Activated T-cell treated with anti-CD3 and anti-CD28 coated beads, Interleukin-2, amount 50 U/mL, for 24 hours (primary cell): ENCODE measurements around the gene LENG9.
A peak's percentile ranks its signal among the peaks of the same experiment; 100 is the strongest.

Experiments
- DNase-seq: peaks from one replicate; pipeline ENCODE4 v3.0.0-alpha.2; 2020
- H3K27ac Mint-ChIP-seq: 2 replicates; pipeline ENCODE4 v1.8.0; 2020; ENCODE audit warnings: mild to moderate bottlenecking, mixed read lengths
- H3K27me3 Mint-ChIP-seq: 2 replicates; pipeline ENCODE4 v1.8.0; 2020; ENCODE audit warnings: mixed read lengths
- H3K36me3 Mint-ChIP-seq: 2 replicates; pipeline ENCODE4 v1.8.0; 2020; ENCODE audit warnings: low read depth, mixed read lengths
- H3K4me1 Mint-ChIP-seq: 2 replicates; pipeline ENCODE4 v1.8.0; 2020; ENCODE audit warnings: low read depth, mixed read lengths
- H3K4me3 Mint-ChIP-seq: 2 replicates; pipeline ENCODE4 v1.8.0; 2020; ENCODE audit warnings: mild to moderate bottlenecking, moderate library complexity, mixed read lengths
- H3K9me3 Mint-ChIP-seq: 2 replicates; pipeline ENCODE4 v1.8.0; 2020; ENCODE audit warnings: mixed read lengths

The LENG9 gene

DNA sequence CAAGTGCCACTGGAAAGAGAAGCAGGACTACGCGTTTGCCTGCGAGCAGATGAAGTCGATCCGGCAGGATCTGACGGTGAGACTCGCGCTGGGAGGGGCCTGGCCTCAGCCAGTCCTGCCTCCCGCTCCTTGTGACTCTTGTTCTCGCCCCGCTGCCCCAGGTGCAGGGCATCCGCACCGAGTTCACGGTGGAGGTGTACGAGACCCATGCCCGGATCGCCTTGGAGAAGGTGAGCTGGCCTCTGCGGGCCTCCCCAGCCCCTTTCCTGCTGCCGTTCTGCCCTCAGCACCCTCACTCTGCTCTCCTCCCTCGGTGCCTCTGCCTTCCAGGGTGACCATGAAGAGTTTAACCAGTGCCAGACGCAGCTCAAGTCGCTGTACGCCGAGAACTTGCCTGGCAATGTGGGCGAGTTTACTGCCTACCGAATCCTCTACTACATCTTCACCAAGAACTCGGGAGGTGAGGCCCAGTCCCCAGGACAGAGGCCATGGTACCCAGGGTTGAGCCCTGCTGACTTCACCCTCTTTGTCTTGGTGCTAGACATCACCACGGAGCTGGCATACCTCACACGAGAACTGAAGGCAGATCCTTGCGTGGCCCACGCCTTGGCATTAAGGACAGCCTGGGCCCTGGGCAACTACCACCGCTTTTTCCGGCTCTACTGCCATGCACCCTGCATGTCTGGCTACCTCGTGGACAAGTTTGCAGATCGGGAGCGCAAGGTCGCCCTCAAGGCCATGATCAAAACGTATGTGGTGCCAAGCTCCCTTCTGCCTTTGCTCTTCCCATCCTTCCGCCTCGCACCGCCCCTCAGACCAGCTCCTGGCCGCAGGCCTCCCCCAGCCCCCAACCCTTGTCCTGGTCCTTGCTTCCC is 5.6 kb downstream of the LENG9 start:
- Mint-ChIP-seq H3K4me3 (no peak overlapping the region), H3K4me1 (peaks cover 30% of the 10 kb centered on the region), H3K36me3 (peaks cover 92% of the 10 kb centered on the region), H3K27ac (peak overlapping the region; percentile 77), H3K9me3 (no peaks in the 10 kb centered on the region), H3K27me3 (no peaks in the 10 kb centered on the region)
- DNase-seq: no peak

DNA sequence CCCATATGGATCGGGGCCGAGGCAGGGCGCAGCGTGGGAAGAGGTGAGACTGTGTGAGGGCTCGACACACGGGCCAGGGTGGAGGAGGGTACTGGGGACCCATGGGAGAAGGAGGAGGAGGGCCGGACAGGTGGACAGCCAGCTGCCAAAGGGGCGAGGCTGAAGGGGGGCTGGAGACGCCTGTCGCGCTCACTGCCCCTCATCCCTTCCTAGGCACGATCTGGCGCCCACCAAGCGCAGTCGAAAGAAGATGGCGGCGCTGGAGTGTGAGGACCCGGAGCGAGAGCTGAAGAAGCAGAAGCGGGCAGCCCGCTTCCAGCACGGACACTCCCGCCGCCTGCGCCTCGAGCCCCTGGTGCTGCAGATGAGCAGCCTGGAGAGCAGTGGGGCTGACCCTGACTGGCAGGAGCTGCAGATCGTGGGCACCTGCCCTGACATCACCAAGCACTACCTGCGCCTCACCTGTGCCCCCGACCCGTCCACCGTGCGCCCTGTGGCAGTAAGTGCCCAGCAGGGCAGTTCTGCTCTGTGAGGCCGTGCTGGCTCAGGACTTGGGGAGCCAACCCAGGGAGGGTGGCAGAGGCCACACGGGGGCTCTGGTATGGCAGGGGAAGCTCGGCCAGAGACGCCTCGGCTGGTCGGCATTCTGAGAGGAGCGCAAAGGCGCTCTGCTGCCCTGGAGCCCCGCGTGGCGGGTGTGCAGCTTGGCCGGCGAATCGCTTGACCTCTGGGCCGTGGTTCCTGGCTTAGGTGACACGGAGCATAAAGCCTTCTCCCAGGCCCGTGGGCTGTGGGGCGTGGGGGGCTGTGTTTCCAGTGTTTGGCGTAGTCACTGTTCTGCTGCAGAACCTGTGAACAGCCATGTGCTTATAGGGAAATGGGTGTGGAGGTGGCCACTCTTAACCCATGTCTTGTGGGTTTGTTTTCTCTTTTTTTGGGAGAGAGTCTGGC is 6.9 kb downstream of the LENG9 start:
- no peaks in the 10 kb centered on the region for H3K27me3 Mint-ChIP-seq
- H3K4me1 Mint-ChIP-seq: peaks cover 35% of the 10 kb centered on the region
- no peak overlapping the region for H3K4me3 Mint-ChIP-seq
- no peak overlapping the region for H3K27ac Mint-ChIP-seq
- DNase-seq: no peak
- H3K36me3 Mint-ChIP-seq: peaks cover 93% of the 10 kb centered on the region
- H3K9me3 Mint-ChIP-seq: no peaks in the 10 kb centered on the region

DNA sequence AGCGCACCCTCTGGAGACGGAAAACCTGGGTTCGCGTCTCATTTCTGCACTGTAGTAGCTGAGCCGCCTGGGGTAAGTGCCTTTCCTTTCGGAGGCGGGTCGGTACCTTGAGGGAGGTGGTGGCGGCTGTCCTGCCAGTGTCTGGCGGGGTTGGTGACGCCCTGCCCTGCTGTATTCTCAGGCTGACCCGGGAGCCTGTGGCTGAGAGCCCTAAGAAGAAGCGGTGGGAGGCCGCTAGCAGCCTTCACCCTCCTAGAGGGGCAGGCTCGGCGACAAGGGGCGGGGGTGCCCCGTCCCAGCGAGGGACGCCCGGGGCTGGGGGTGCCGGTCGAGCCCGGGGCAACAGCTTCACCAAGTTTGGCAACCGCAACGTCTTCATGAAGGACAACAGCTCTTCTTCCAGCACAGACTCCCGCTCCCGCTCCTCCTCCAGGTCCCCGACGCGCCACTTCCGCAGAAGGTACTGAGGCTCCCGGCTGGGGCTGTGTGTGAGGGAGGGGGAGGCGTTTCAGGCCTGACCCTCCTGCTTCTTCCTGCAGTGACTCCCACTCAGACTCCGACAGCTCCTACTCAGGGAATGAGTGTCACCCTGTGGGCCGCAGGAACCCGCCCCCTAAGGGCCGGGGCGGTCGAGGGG is 7.7 kb downstream of the LENG9 start:
- H3K9me3 Mint-ChIP-seq: no peaks in the 10 kb centered on the region
- H3K4me3 Mint-ChIP-seq: no peak overlapping the region
- no peaks in the 10 kb centered on the region for H3K27me3 Mint-ChIP-seq
- peaks cover 39% of the 10 kb centered on the region for H3K4me1 Mint-ChIP-seq
- no peak for DNase-seq
- H3K27ac Mint-ChIP-seq: no peak overlapping the region
- H3K36me3 Mint-ChIP-seq: peaks cover 93% of the 10 kb centered on the region

DNA sequence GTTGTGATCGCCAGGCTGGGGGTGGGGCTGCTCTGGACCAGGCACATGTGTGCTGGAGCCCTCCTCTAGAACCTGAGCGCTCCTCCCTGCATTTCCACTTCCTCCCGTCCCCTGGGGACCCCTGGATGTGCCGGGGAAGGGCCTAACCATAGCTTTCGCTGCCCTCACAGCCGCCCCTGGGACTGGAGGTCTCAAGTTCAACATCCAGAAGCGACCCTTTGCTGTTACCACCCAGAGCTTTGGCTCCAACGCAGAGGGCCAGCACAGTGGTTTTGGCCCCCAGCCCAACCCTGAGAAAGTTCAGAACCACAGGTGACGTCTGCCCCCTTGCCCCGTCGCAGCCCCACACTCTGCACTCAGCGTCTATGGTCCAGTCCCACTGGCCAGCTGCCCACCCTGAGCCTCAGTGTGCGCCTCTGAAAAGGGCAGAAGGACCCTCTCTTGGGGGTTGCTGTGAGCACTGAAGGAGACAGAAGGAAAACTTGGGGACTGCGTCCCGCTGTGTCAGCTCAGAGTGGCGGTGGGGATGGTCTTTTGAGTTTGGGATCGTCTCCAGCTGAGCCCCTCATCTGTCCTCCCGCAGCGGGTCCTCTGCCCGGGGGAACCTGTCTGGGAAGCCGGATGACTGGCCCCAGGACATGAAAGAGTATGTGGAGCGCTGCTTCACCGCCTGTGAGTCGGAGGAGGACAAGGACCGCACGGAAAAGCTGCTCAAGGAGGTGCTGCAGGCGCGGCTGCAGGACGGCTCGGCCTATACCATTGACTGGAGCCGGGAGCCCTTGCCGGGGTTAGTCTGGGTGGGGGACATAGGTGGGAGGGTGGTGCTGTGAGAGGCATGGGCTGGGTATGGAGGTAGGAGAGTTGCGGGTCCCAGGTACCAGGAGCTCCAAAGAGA is 8.6 kb downstream of the LENG9 start:
- Mint-ChIP-seq H3K4me3 (no peak overlapping the region), H3K27me3 (no peaks in the 10 kb centered on the region), H3K36me3 (peaks cover 98% of the 10 kb centered on the region), H3K9me3 (no peaks in the 10 kb centered on the region), H3K4me1 (peaks cover 46% of the 10 kb centered on the region), H3K27ac (no peak overlapping the region)
- DNase-seq: no peak

DNA sequence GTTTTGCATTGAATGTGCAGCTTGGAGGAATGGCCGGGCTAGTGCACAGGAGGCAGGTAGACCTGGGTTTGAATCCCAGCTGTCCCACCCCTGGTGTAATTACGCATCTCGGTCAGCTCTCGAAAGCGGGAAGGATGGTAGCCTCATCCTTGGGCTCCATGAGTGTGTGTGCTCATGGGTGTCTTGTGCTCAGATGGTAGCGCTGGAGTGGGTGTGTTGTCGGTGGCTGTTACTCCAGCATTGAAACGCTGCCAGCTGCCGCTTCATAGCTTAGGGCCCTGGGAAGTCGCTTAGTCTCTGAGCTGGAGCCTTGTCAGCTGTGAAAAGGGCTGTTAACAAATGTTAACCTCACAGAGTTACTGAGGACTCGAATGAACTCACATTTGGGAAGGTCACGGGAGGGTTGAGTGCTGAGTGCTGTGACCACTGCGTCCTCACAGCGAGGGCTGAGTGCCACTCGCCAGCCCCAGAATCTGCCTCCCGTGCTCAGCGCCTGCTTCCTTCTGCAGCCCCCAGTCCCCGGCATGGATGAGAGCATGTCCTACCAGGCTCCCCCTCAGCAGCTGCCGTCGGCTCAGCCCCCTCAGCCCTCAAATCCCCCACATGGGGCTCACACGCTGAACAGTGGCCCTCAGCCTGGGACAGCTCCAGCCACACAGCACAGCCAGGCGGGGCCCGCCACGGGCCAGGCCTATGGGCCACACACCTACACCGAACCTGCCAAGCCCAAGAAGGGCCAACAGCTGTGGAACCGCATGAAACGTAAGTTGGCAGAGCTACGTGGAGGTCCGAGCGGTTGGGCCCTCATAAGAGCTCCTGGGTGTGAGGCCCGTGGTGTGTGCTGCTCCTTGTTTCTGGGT is 9.4 kb downstream of the LENG9 start:
- Mint-ChIP-seq H3K4me3 (no peak overlapping the region), H3K9me3 (no peaks in the 10 kb centered on the region), H3K4me1 (peaks cover 42% of the 10 kb centered on the region), H3K27ac (no peak overlapping the region), H3K36me3 (peaks cover 96% of the 10 kb centered on the region), H3K27me3 (no peaks in the 10 kb centered on the region)
- no peak for DNase-seq

DNA sequence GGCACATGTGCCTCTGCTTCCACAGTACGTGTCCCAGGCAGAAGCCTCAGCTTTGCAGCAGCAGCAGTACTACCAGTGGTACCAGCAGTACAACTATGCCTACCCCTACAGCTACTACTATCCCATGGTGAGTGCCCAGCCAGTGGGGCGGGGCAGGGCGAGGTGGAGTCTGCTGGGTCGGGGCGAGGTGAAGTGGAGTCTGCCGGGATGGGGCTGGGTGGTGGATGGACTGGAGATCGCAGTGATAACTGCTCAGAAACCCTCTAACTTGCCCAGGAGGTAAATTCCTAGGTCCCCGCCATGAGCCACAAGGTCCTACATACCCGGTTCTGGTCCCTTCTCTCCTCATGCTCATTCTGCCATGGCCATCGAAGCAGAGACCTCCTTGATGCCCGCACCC is 11.0 kb downstream of the LENG9 start:
- peaks cover 35% of the 10 kb centered on the region for H3K4me1 Mint-ChIP-seq
- H3K27ac Mint-ChIP-seq: peak overlapping the region; percentile 36
- no peaks in the 10 kb centered on the region for H3K27me3 Mint-ChIP-seq
- no peak for DNase-seq
- H3K9me3 Mint-ChIP-seq: no peaks in the 10 kb centered on the region
- H3K4me3 Mint-ChIP-seq: no peak overlapping the region
- peaks cover 94% of the 10 kb centered on the region for H3K36me3 Mint-ChIP-seq

DNA sequence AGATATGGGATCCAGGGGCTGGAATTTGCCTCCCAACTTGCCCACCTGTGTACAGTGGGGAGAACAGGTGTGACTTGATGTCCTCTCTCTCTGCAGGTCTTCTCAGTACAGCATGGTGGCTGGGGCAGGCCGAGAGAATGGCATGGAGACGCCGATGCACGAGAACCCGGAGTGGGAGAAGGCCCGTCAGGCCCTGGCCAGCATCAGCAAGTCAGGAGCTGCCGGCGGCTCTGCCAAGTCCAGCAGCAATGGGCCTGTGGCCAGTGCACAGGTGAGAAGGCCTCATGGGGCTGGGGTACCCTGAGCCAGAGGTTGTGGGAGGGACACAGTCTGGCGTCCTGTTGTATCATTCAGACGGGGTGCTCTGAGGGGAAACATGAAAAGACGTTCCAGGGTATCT is 11.6 kb downstream of the LENG9 start:
- peaks cover 90% of the 10 kb centered on the region for H3K36me3 Mint-ChIP-seq
- no peak for DNase-seq
- H3K4me1 Mint-ChIP-seq: peaks cover 41% of the 10 kb centered on the region
- peak overlapping the region; percentile 98 for H3K4me3 Mint-ChIP-seq
- H3K27ac Mint-ChIP-seq: peak overlapping the region; percentile 98
- H3K9me3 Mint-ChIP-seq: no peaks in the 10 kb centered on the region
- no peaks in the 10 kb centered on the region for H3K27me3 Mint-ChIP-seq

DNA sequence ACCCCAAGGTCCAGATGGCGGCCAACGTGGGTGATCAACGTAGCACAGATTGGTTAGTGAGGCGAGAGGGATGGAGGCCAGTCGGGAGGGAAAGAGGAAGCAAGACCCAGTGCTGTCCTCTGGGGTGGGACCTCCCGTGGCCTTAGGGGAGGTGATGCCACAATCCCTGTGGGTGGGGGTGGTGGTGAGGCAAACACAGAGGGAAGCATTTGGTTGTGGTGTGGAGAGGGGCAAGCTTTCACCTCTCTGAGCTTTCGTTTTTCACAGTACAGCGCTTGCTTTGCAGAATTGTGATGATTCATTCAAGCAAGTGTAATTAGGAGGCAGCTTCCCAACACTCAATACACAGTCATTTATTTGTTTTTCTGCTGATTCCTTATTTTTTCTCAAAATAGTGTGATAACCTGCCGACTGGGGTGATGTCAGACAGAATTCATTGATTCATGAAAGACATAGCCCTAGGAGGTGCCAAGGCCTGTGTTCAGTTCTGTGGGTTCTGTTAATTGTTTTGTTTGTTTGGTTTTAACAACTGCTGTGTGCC is 12.2 kb downstream of the LENG9 start:
- Mint-ChIP-seq H3K9me3 (no peaks in the 10 kb centered on the region), H3K27me3 (no peaks in the 10 kb centered on the region), H3K4me3 (peak overlapping the region; percentile 98), H3K36me3 (peaks cover 85% of the 10 kb centered on the region), H3K27ac (peak overlapping the region; percentile 98), H3K4me1 (peaks cover 44% of the 10 kb centered on the region)
- peak; percentile 26 for DNase-seq

DNA sequence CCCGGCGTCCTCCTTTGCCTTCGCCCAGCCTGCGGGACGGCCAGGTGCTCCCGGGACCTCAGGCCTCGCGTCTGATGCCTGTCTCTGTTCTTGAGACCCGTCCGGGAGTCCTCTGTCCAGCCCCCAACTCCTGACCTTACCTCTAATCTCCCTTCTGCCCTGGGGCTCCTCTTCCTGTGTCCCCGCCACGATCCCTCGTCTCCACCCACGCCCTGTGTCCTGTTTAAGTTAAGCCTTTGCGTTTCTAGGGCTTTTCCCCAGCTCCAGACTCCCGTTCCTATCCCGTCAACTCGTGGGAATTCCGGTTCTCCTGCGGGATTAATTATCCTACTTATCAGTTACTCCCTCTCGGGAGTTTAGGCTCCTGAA is 13.9 kb downstream of the LENG9 start:
- peaks cover 84% of the 10 kb centered on the region for H3K36me3 Mint-ChIP-seq
- H3K9me3 Mint-ChIP-seq: no peaks in the 10 kb centered on the region
- DNase-seq: no peak
- H3K27ac Mint-ChIP-seq: peak overlapping the region; percentile 98
- H3K4me3 Mint-ChIP-seq: peak overlapping the region; percentile 98
- H3K4me1 Mint-ChIP-seq: peaks cover 48% of the 10 kb centered on the region
- no peaks in the 10 kb centered on the region for H3K27me3 Mint-ChIP-seq

DNA sequence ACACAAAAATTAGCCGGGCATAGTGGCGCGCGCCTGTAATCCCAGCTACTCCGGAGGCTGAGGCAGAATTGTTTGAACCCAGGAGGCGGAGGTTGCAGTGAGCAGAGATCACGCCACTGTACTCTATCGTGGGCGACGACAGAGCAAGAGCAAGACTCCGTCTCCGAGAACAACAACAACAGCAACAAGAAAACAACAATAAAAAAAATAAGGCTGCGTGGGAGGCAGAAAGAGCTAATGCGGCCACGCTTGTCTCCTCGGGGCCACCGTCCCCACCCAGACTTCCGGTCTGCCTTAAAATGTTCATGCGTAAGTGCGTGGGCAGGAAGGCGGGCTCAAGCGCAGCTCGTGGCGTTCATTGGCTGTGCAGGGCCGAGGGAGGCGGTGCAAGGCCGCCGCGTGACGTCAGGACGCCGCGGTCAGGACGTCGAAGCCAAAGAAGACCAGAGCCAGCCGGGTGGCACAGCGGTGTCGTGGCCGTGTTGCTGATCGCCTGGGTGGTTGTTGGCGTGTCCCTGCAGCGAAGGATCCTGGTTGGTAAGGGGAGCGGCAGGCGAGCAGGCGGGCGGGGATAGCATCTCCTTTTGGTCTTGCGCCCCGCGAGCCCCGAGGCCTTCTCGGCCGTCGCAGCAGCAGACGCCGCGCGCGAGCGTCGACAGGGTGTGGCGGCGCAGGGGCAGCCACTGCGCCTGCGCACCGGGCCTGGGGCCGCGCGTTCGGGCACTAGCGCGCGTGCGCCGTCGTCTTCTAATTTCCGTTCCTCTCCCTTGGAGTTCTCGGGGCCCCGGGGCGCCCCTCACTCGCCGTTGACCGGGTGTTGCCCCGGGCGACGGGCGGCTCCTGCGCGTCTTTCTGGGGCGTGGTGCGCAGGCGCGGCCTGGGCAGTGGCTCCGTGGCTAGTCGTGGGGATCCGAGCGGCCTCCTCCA is 14.5 kb downstream of the LENG9 start, which contains the start of gene LENG8:
TSS of gene LENG8 (plus strand) at position 426 of the 927 bp plus-strand sequence. CDS start 2,146 bp downstream, outside the sequence.
- Mint-ChIP-seq H3K9me3 (no peaks in the 10 kb centered on the region), H3K4me1 (peaks cover 48% of the 10 kb centered on the region), H3K4me3 (peak within 1 kb of the TSS; percentile 98), H3K27ac (peak within 1 kb of the TSS; percentile 98), H3K27me3 (no peaks in the 10 kb centered on the region), H3K36me3 (peaks cover 83% of the 10 kb centered on the region)
- peak; percentile 99 for DNase-seq

DNA sequence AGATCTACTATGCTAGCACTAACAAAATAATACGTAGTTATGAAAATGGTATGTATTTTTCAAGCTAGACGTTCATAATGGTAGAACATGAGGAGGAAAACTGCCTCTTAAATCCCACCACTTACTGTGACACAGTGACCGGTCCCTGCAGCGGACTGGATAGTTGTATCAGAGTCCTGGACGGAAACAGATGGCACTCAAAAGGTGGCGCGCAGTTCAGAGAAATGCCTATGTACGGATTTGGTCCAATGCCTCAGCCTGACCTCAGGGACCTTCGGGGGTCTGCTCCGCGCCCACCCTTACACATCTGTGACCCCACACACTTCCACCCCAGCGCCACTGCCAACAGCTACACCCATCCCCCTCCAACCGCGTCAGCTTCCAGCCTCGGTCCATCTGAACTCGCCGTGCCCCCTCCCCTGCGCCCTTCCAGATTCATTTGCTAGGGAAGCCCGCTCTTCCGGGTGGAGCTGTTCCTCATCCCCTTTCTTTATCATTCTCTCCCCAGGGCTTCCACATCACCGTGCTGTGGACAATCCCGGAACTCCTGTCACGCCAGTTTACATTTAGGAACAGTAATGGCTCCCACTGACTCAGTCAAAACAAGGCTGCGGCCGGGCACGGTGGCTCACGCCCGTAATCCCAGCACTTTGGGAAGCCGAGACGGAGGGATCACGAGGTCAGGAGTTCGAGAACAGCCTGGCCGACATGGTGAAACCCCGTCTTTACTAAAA is 15.4 kb downstream of the LENG9 start:
- Mint-ChIP-seq H3K4me3 (peak overlapping the region; percentile 98), H3K36me3 (peaks cover 78% of the 10 kb centered on the region), H3K27me3 (no peaks in the 10 kb centered on the region), H3K9me3 (no peaks in the 10 kb centered on the region), H3K27ac (peak overlapping the region; percentile 98), H3K4me1 (peaks cover 48% of the 10 kb centered on the region)
- DNase-seq: no peak
